Psoas muscle (tissue), 8 donors: ENCODE results near the gene PGAP2. TPM values are rescaled to one million over a fixed set of nuclear protein-coding genes. Genes with fewer than 3 reads are reported as not detected.
A peak's percentile ranks its signal among the peaks of the same experiment; 100 is the strongest.
"Not testable (repeated sequence)": the region's sequence is repeated elsewhere in the genome, so short reads cannot be mapped to it uniquely, and the experiment has no call there.

Source experiments
- ATAC-seq, 4 donors: fragments of 200-7000 bp; cut with Tn5 transposase; one replicate each; pipeline ENCODE4 v1.9.1; 2020; ENCODE audit warnings: moderate library complexity in 3 of 4, mild to moderate bottlenecking in 2 of 4
- DNase-seq, 2 donors: peaks; one replicate each; pipeline ENCODE4 v3.0.0-alpha.2; 2020
- H3K27ac ChIP-seq: fragments of 200-600 bp; one replicate; pipeline ENCODE4 v1.8.0; 2022
- H3K27me3 ChIP-seq, 3 donors: fragments of 200-600 bp in 1 of 3; one replicate each; pipeline versions ENCODE4 v1.6.1 to v1.8.0; 2013 to 2022; ENCODE audit warnings: low read length in 2 of 3, mild to moderate bottlenecking in 2 of 3, moderate library complexity in 1 of 3; ENCODE audit not compliant: insufficient read depth in 3 of 3
- H3K36me3 ChIP-seq, 2 donors: fragments of 200-600 bp in 1 of 2; one replicate each; pipeline versions ENCODE4 v1.6.1 to v1.8.0; 2013 to 2022; ENCODE audit warnings: low read depth in 1 of 2, mild to moderate bottlenecking in 1 of 2, moderate library complexity in 1 of 2; ENCODE audit not compliant: insufficient read depth in 1 of 2
- H3K4me1 ChIP-seq: fragments of 200-600 bp; one replicate; pipeline ENCODE4 v1.8.0; 2022
- H3K4me3 ChIP-seq: fragments of 200-600 bp; one replicate; pipeline ENCODE4 v1.8.0; 2022; ENCODE audit warnings: mild to moderate bottlenecking
- H3K9me3 ChIP-seq: fragments of 200-600 bp; one replicate; pipeline ENCODE4 v1.8.0; 2022
- CTCF ChIP-seq: fragments of 200-600 bp; IDR thresholded peaks from one replicate; pipeline ENCODE4 v1.8.0; 2022; ENCODE audit warnings: antibody characterized with exemption
- WGBS, 3 donors: extraction: QIAGEN DNeasy Blood & Tissue Kit; methylation state at CpG; one replicate each; pipeline versions ENCODE4 v1.1.6 to v1.1.7; 2013; 5-methylcytosine and 5-hydroxymethylcytosine counted together
- intact Hi-C, 2 donors: fragments of 100-400 bp; cut with DNase I; formaldehyde crosslinking; loops; one replicate each; pipeline versions ENCODE4 v1.11.0 to v1.14.2; 2022
- long read RNA-seq, 2 donors: library from polyadenylated mRNA; unstranded; transcript quantifications; one replicate each; pipeline ENCODE4 v2.0.0, GENCODE V29; 2021
- polyA plus RNA-seq, 3 donors: library from polyadenylated mRNA; stranded (reverse); fragments of 200-250 nt; gene quantifications; one replicate each; pipeline ENCODE4 v1.2.3, GENCODE V29; 2013
- total RNA-seq, 4 donors: library from RNA; stranded (reverse); fragmentation: NEBNext Ultra II Directional in 2 of 4; extraction: Animal tissue kit (Norgen Biotek cat#: 25700) in 2 of 4; gene quantifications; one replicate each; pipeline versions ENCODE4 v1.2.1 to v1.2.4, GENCODE V29; 2021 to 2023
- donor health status: healthy with polysubstance abuse.
- donor health status: DM: no; HTN: no; CAD: no; lungs with moderate emphysema.
- donor health status: Bipolar disorder and iron deficiency.
- donor health status: healthy.
- donor health status: DM: yes; HTN: yes; CAD: no.
- donor health status: DM: no; HTN: no; CAD: no.
- donor health status: DM: no; HTN: no; CAD: no.
- donor health status: DM: yes; HTN: yes; CAD: no.

Gene PGAP2
- total RNA-seq, result 10 to 100 TPM in 1 of 4 donors, 1 to 10 TPM in 3; 4.5 to 14.5 (median 7.7) TPM
- 10 to 100 TPM in 1 of 3 donors, 1 to 10 TPM in 2; 6.0 to 12.5 (median 6.0) TPM for polyA plus RNA-seq
- long read RNA-seq, donor 1, partial matches to known transcripts, result 2 of 7 reads
- long read RNA-seq, donor 1, other reads (novel, unspliced or antisense), result 4 of 7 reads
- long read RNA-seq, donor 2, partial matches to known transcripts, result 2 of 9 reads
- long read RNA-seq, donor 2, other reads (novel, unspliced or antisense), result 1 of 9 reads

GRCh38 chr11:3807909-3808860 is at the start of gene PGAP2:
Gene PGAP2 (plus strand): TSS chr11:3808560. CDS start chr11:3811260, 2,700 bp downstream.
- ATAC-seq (peak; percentile 62 to 76 (median 74)), DNase-seq (peak; percentile 60 to 75)
- 3 to 6% (median 3%) methylated on average over 50 to 55 of the region's 55 CpGs for WGBS, 3 donors
- Histone ChIP-seq H3K4me1 (peaks cover 13% of the 10 kb centered on the region), H3K27me3 (no peaks in the 10 kb centered on the region), H3K27ac (no peak within 1 kb of the TSS), H3K9me3 (no peaks in the 10 kb centered on the region), H3K4me3 (peak within 1 kb of the TSS; percentile 78), H3K36me3 (no peaks in the 10 kb centered on the region)
- intact Hi-C loops, result no loop called here
- peak; percentile 55 for TF ChIP-seq CTCF

- H3K27ac ChIP-seq, result no peak overlapping the region
- WGBS, 3 donors, result 96 to 100% (median 99%) methylated on average over 4 of the region's 4 CpGs
- H3K4me1 ChIP-seq, result no peaks in the 10 kb centered on the region
- intact Hi-C loops, result loop anchor here (5.0 kb wide), 1 partner anchor 37 kb away; no protein-coding TSS in a partner anchor
- H3K36me3 ChIP-seq, result peaks cover 14 to 100% of the 10 kb centered on the region in 2 donors
- no peak for TF ChIP-seq CTCF
- H3K4me3 ChIP-seq, result no peak overlapping the region
- no peaks in the 10 kb centered on the region for H3K9me3 ChIP-seq
- H3K27me3 ChIP-seq, result no peaks in the 10 kb centered on the region
- DNase-seq (no peak), ATAC-seq (no peak)
These were observed 44.1 kb upstream of the PGAP2 start for GRCh38 chr11:3764266-3764665.

GRCh38 chr11:3766836-3767235 is 41.5 kb upstream of the PGAP2 start:
- 91 to 95% (median 93%) methylated on average over 9 of the region's 9 CpGs for WGBS, 3 donors
- H3K27me3 ChIP-seq, H3K27ac ChIP-seq, DNase-seq, H3K4me1 ChIP-seq, H3K4me3 ChIP-seq, intact Hi-C loops, H3K9me3 ChIP-seq, ATAC-seq: not testable (repeated sequence)
- peaks cover 19 to 100% of the 10 kb centered on the region in 2 donors for H3K36me3 ChIP-seq

- 66 to 80% (median 70%) methylated on average over 3 of the region's 3 CpGs for WGBS, 3 donors
- intact Hi-C loops, result no loop called here
- TF ChIP-seq CTCF, result no peak
- Histone ChIP-seq H3K36me3 (peaks cover 19 to 100% of the 10 kb centered on the region in 2 donors), H3K27me3 (no peaks in the 10 kb centered on the region), H3K4me3 (no peak overlapping the region), H3K4me1 (no peaks in the 10 kb centered on the region), H3K9me3 (no peaks in the 10 kb centered on the region), H3K27ac (no peak overlapping the region)
- ATAC-seq (no peak), DNase-seq (no peak)
These were observed 40.8 kb upstream of the PGAP2 start for GRCh38 chr11:3767536-3767935.

GRCh38 chr11:3773180-3773579 is 35.2 kb upstream of the PGAP2 start:
- no peak overlapping the region for H3K4me3 ChIP-seq
- peaks cover 7% of the 10 kb centered on the region for H3K4me1 ChIP-seq
- DNase-seq (no peak), ATAC-seq (no peak)
- H3K9me3 ChIP-seq, result no peaks in the 10 kb centered on the region
- peaks cover 10 to 99% of the 10 kb centered on the region in 2 donors for H3K36me3 ChIP-seq
- no peaks in the 10 kb centered on the region for H3K27me3 ChIP-seq
- no peak for TF ChIP-seq CTCF
- intact Hi-C loops, result no loop called here
- no peak overlapping the region for H3K27ac ChIP-seq
- WGBS, 3 donors, result 88 to 91% (median 91%) methylated on average over 4 of the region's 4 CpGs
